Activated naive CD8-positive, alpha-beta T cell (primary cell): ENCODE measurements around the gene SAMHD1.
"Not testable (repeated sequence)": the region's sequence is repeated elsewhere in the genome, so short reads cannot be mapped to it uniquely, and the experiment has no call there.

Experiments used
- H3K27ac Mint-ChIP-seq: one replicate; pipeline ENCODE4 v1.8.0; 2021; ENCODE audit warnings: mixed read lengths
- H3K27me3 Mint-ChIP-seq: one replicate; pipeline ENCODE4 v1.8.0; 2021; ENCODE audit warnings: mixed read lengths
- H3K36me3 Mint-ChIP-seq: one replicate; pipeline ENCODE4 v1.8.0; 2021; ENCODE audit warnings: mixed read lengths
- H3K4me1 Mint-ChIP-seq: one replicate; pipeline ENCODE4 v1.8.0; 2021; ENCODE audit warnings: low read depth, mixed read lengths
- H3K4me3 Mint-ChIP-seq: one replicate; pipeline ENCODE4 v1.8.0; 2021; ENCODE audit warnings: mild to moderate bottlenecking, mixed read lengths
- H3K9me3 Mint-ChIP-seq: one replicate; pipeline ENCODE4 v1.8.0; 2021; ENCODE audit warnings: low read depth, mixed read lengths

SAMHD1 gene

GRCh38 chr20:36878941-36879340, 72.6 kb downstream of the SAMHD1 start:
- no peaks in the 10 kb centered on the region for H3K9me3 Mint-ChIP-seq
- no peaks in the 10 kb centered on the region for H3K4me1 Mint-ChIP-seq
- H3K4me3 Mint-ChIP-seq = no peak overlapping the region
- no peaks in the 10 kb centered on the region for H3K27me3 Mint-ChIP-seq
- H3K36me3 Mint-ChIP-seq = no peaks in the 10 kb centered on the region
- no peak overlapping the region for H3K27ac Mint-ChIP-seq

- no peak overlapping the region for H3K27ac Mint-ChIP-seq
- no peaks in the 10 kb centered on the region for H3K27me3 Mint-ChIP-seq
- no peak overlapping the region for H3K4me3 Mint-ChIP-seq
- H3K36me3 Mint-ChIP-seq = no peaks in the 10 kb centered on the region
- no peaks in the 10 kb centered on the region for H3K4me1 Mint-ChIP-seq
- no peaks in the 10 kb centered on the region for H3K9me3 Mint-ChIP-seq
Measured at GRCh38 chr20:36876473-36876833, 75.1 kb downstream of the SAMHD1 start.

GRCh38 chr20:36875702-36876472, 75.6 kb downstream of the SAMHD1 start, which contains the start of gene TLDC2:
TSS of gene TLDC2 (plus strand) at chr20:36876138. CDS start at chr20:36876175, 37 bp downstream.
- Mint-ChIP-seq H3K9me3 (no peaks in the 10 kb centered on the region), H3K27me3 (no peaks in the 10 kb centered on the region), H3K4me1 (no peaks in the 10 kb centered on the region), H3K27ac (no peak within 1 kb of the TSS), H3K36me3 (no peaks in the 10 kb centered on the region), H3K4me3 (no peak within 1 kb of the TSS)

- H3K4me1 Mint-ChIP-seq, H3K4me3 Mint-ChIP-seq, H3K9me3 Mint-ChIP-seq, H3K36me3 Mint-ChIP-seq, H3K27ac Mint-ChIP-seq, H3K27me3 Mint-ChIP-seq: not testable (repeated sequence)
Measured at GRCh38 chr20:36875093-36875492, 76.4 kb downstream of the SAMHD1 start.

GRCh38 chr20:36873498-36874189, 77.9 kb downstream of the SAMHD1 start:
- H3K4me3 Mint-ChIP-seq = no peak overlapping the region
- H3K9me3 Mint-ChIP-seq = no peaks in the 10 kb centered on the region
- no peak overlapping the region for H3K27ac Mint-ChIP-seq
- no peaks in the 10 kb centered on the region for H3K36me3 Mint-ChIP-seq
- no peaks in the 10 kb centered on the region for H3K4me1 Mint-ChIP-seq
- no peaks in the 10 kb centered on the region for H3K27me3 Mint-ChIP-seq

- Mint-ChIP-seq H3K27ac (no peak overlapping the region), H3K9me3 (no peaks in the 10 kb centered on the region), H3K27me3 (no peaks in the 10 kb centered on the region), H3K4me1 (no peaks in the 10 kb centered on the region), H3K4me3 (no peak overlapping the region), H3K36me3 (no peaks in the 10 kb centered on the region)
Measured at GRCh38 chr20:36872852-36873251, 78.7 kb downstream of the SAMHD1 start.

GRCh38 chr20:36871640-36872570, 79.6 kb downstream of the SAMHD1 start:
- Mint-ChIP-seq H3K36me3 (no peaks in the 10 kb centered on the region), H3K4me3 (no peak overlapping the region), H3K4me1 (no peaks in the 10 kb centered on the region), H3K27ac (no peak overlapping the region), H3K9me3 (no peaks in the 10 kb centered on the region), H3K27me3 (no peaks in the 10 kb centered on the region)

GRCh38 chr20:36866681-36867495, 84.6 kb downstream of the SAMHD1 start:
- no peak overlapping the region for H3K4me3 Mint-ChIP-seq
- peaks cover 2% of the 10 kb centered on the region for H3K4me1 Mint-ChIP-seq
- no peaks in the 10 kb centered on the region for H3K27me3 Mint-ChIP-seq
- H3K36me3 Mint-ChIP-seq = no peaks in the 10 kb centered on the region
- H3K27ac Mint-ChIP-seq = no peak overlapping the region
- no peaks in the 10 kb centered on the region for H3K9me3 Mint-ChIP-seq

GRCh38 chr20:36866164-36866563, 85.3 kb downstream of the SAMHD1 start:
- Mint-ChIP-seq H3K27me3 (no peaks in the 10 kb centered on the region), H3K9me3 (no peaks in the 10 kb centered on the region), H3K4me1 (peaks cover 5% of the 10 kb centered on the region), H3K36me3 (no peaks in the 10 kb centered on the region), H3K4me3 (peak overlapping the region; percentile 34), H3K27ac (no peak overlapping the region)

- Mint-ChIP-seq H3K27ac (no peak overlapping the region), H3K4me3 (peak overlapping the region; percentile 34), H3K36me3 (no peaks in the 10 kb centered on the region), H3K4me1 (peaks cover 6% of the 10 kb centered on the region), H3K27me3 (no peaks in the 10 kb centered on the region), H3K9me3 (no peaks in the 10 kb centered on the region)
Measured at GRCh38 chr20:36865861-36866149, 85.7 kb downstream of the SAMHD1 start.

- H3K9me3 Mint-ChIP-seq = no peaks in the 10 kb centered on the region
- H3K27ac Mint-ChIP-seq = no peak overlapping the region
- H3K4me1 Mint-ChIP-seq = peaks cover 9% of the 10 kb centered on the region
- H3K4me3 Mint-ChIP-seq = peak overlapping the region; percentile 62
- H3K36me3 Mint-ChIP-seq = no peaks in the 10 kb centered on the region
- H3K27me3 Mint-ChIP-seq = no peaks in the 10 kb centered on the region
Measured at GRCh38 chr20:36865076-36865860, 86.2 kb downstream of the SAMHD1 start.

GRCh38 chr20:36862857-36863668, 88.4 kb downstream of the SAMHD1 start:
- Mint-ChIP-seq H3K36me3 (no peaks in the 10 kb centered on the region), H3K9me3 (no peaks in the 10 kb centered on the region), H3K27me3 (no peaks in the 10 kb centered on the region), H3K4me1 (peaks cover 9% of the 10 kb centered on the region), H3K27ac (no peak overlapping the region), H3K4me3 (no peak overlapping the region)
